HEK293 (cell line): Measurements from ENCODE around the gene ATP5PO.

ENCODE experiments used
- ZBTB17 ChIP-seq: fragments of 450-650 bp; formaldehyde crosslinking; IDR thresholded peaks from 2 replicates; pipeline ENCODE4 v1.5.1; 2016; ENCODE audit warnings: missing biosample characterization, missing genetic modification characterization
- ZNF121 ChIP-seq: fragments of 450-650 bp; formaldehyde crosslinking; IDR thresholded peaks from 2 replicates; pipeline ENCODE4 v1.5.1; 2016; ENCODE audit warnings: missing biosample characterization, missing genetic modification characterization
- ZNF133 ChIP-seq: fragments of 450-650 bp; formaldehyde crosslinking; IDR thresholded peaks from 2 replicates; pipeline ENCODE4 v1.5.1; 2016; ENCODE audit warnings: missing biosample characterization, missing genetic modification characterization
- ZNF184 ChIP-seq: fragments of 450-650 bp; IDR thresholded peaks from 2 replicates; pipeline ENCODE4 v1.5.1; 2018; ENCODE audit warnings: missing biosample characterization, mild to moderate bottlenecking, missing genetic modification characterization
- ZNF23 ChIP-seq: fragments of 450-650 bp; formaldehyde crosslinking; IDR thresholded peaks from 2 replicates; pipeline ENCODE4 v1.5.1; 2016; ENCODE audit warnings: missing biosample characterization, missing genetic modification characterization, borderline replicate concordance
- ZNF341 ChIP-seq: fragments of 450-650 bp; formaldehyde crosslinking; IDR thresholded peaks from 2 replicates; pipeline ENCODE4; 2016; ENCODE audit warnings: low read depth, missing biosample characterization, missing genetic modification characterization
- ZNF639 ChIP-seq: fragments of 450-650 bp; formaldehyde crosslinking; IDR thresholded peaks from 2 replicates; pipeline ENCODE4 v1.5.1; 2016; ENCODE audit warnings: missing biosample characterization, missing genetic modification characterization
- ZNF670 ChIP-seq: fragments of 450-650 bp; formaldehyde crosslinking; IDR thresholded peaks from 2 replicates; pipeline ENCODE4 v1.5.1; 2016; ENCODE audit warnings: missing biosample characterization, missing genetic modification characterization, low read depth
- TF ChIP-seq, protein P1 (sequence below): fragments of 450-650 bp; formaldehyde crosslinking; IDR thresholded peaks from 2 replicates; pipeline ENCODE4 v1.5.1; 2016; ENCODE audit warnings: missing biosample characterization, missing genetic modification characterization

GRCh38 chr21:33860332-33860879 is 55.2 kb downstream of the ATP5PO start:
- TF ChIP-seq ZNF184 (tag by site-specific recombination): no peak
- TF ChIP-seq ZNF133: no peak
- TF ChIP-seq ZNF341 (tag by site-specific recombination): no peak
- TF ChIP-seq ZNF23 (tag by site-specific recombination): no peak
- TF ChIP-seq ZNF670: no peak
- TF ChIP-seq ZNF639 (tag by site-specific recombination): no peak
- no peak for TF ChIP-seq ZNF121 (tag by site-specific recombination)
- no peak for TF ChIP-seq ZBTB17 (tag by site-specific recombination)
- TF ChIP-seq, protein P1, sequence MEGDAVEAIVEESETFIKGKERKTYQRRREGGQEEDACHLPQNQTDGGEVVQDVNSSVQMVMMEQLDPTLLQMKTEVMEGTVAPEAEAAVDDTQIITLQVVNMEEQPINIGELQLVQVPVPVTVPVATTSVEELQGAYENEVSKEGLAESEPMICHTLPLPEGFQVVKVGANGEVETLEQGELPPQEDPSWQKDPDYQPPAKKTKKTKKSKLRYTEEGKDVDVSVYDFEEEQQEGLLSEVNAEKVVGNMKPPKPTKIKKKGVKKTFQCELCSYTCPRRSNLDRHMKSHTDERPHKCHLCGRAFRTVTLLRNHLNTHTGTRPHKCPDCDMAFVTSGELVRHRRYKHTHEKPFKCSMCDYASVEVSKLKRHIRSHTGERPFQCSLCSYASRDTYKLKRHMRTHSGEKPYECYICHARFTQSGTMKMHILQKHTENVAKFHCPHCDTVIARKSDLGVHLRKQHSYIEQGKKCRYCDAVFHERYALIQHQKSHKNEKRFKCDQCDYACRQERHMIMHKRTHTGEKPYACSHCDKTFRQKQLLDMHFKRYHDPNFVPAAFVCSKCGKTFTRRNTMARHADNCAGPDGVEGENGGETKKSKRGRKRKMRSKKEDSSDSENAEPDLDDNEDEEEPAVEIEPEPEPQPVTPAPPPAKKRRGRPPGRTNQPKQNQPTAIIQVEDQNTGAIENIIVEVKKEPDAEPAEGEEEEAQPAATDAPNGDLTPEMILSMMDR: no peak
